IMR-90 (cell line): ENCODE measurements around the gene FAM83E. TPM values are rescaled to one million over a fixed set of nuclear protein-coding genes. Genes with fewer than 3 reads are reported as not detected.
A peak's percentile ranks its signal among the peaks of the same experiment; 100 is the strongest.

ENCODE experiments used
- ATAC-seq: fragments of 200-7000 bp; cut with Tn5 transposase; 2 replicates; pipeline ENCODE4 v1.9.1; 2020; ENCODE audit warnings: low read depth, mild to moderate bottlenecking, moderate library complexity
- BruUV-seq: library from RNA; stranded (reverse); fragments of 400-500 nt; replicated peaks from 2 replicates; lab custom pipeline; 2021; lab: Mats Ljungman, UMichigan
- CTCF ChIA-PET: fragments of 300-600 bp; formaldehyde crosslinking; extraction: SDS; loops from one replicate; lab custom pipeline; 2021; ENCODE audit warnings: antibody characterized with exemption; lab: Yijun Ruan, JAX
- POLR2A ChIA-PET: fragments of 300-600 bp; sonication (Branson Sonifier 250); formaldehyde crosslinking; loops from one replicate; lab custom pipeline; 2022; ENCODE audit warnings: antibody characterized with exemption; ENCODE audit not compliant: unreplicated experiment; lab: Charles Lee
- DNase-seq: peaks from one replicate; pipeline ENCODE4 v3.0.0; 2013
- H2AFZ ChIP-seq: replicated peaks from 2 replicates; pipeline ENCODE3; 2013; ENCODE audit warnings: low read length, mild to moderate bottlenecking; ENCODE audit not compliant: poor library complexity
- H2AK5ac ChIP-seq: 2 replicates; pipeline ENCODE4 v1.6.1; 2013; ENCODE audit warnings: low read depth, low read length, inconsistent platforms
- H2AK9ac ChIP-seq: replicated peaks from 2 replicates; pipeline ENCODE3; 2013; ENCODE audit warnings: mild to moderate bottlenecking, low read depth, low read length, moderate library complexity; ENCODE audit not compliant: poor library complexity
- H2BK120ac ChIP-seq: 2 replicates; pipeline ENCODE4 v1.6.1; 2013; ENCODE audit warnings: low read depth, low read length, inconsistent platforms
- H2BK15ac ChIP-seq: 3 replicates; pipeline ENCODE4 v1.6.1; 2013; ENCODE audit warnings: low read depth, low read length, inconsistent platforms
- H2BK20ac ChIP-seq: 2 replicates; pipeline ENCODE4 v1.6.1; 2013; ENCODE audit warnings: low read depth, mild to moderate bottlenecking, inconsistent platforms, low read length, moderate library complexity
- H2BK5ac ChIP-seq: 2 replicates; pipeline ENCODE4 v1.6.1; 2013; ENCODE audit warnings: mild to moderate bottlenecking, low read depth, low read length, inconsistent platforms; ENCODE audit not compliant: poor library complexity, severe bottlenecking
- H3K14ac ChIP-seq: replicated peaks from 2 replicates; pipeline ENCODE4 v1.6.1; 2013; ENCODE audit warnings: low read depth, low read length, inconsistent platforms
- H3K18ac ChIP-seq: 2 replicates; pipeline ENCODE4 v1.6.1; 2013; ENCODE audit warnings: low read depth, low read length, control low read depth
- H3K23ac ChIP-seq: 2 replicates; pipeline ENCODE4 v1.6.1; 2013; ENCODE audit warnings: low read depth, low read length, inconsistent platforms
- H3K27ac ChIP-seq: 2 replicates; pipeline ENCODE4 v1.5.1; 2013; ENCODE audit warnings: mild to moderate bottlenecking, control low read depth, low read length; ENCODE audit not compliant: insufficient read depth
- H3K27me3 ChIP-seq: 2 replicates; pipeline ENCODE4 v1.6.1; 2013; ENCODE audit warnings: low read length; ENCODE audit not compliant: control insufficient read depth, insufficient read depth
- H3K36me3 ChIP-seq: 2 replicates; pipeline ENCODE4 v1.6.1; 2013; ENCODE audit warnings: low read length, mixed read lengths; ENCODE audit not compliant: control insufficient read depth, insufficient read depth
- H3K4ac ChIP-seq: 2 replicates; pipeline ENCODE4 v1.6.1; 2013; ENCODE audit warnings: low read depth, low read length, inconsistent platforms
- H3K4me1 ChIP-seq: 2 replicates; pipeline ENCODE4 v1.6.1; 2013; ENCODE audit warnings: low read length, mixed read lengths; ENCODE audit not compliant: control insufficient read depth, insufficient read depth
- H3K4me2 ChIP-seq: 2 replicates; pipeline ENCODE4 v1.6.1; 2013; ENCODE audit warnings: low read depth, mild to moderate bottlenecking, control low read depth, low read length, moderate library complexity
- H3K4me3 ChIP-seq: 2 replicates; pipeline ENCODE4 v1.5.1; 2013; ENCODE audit warnings: low read depth, mild to moderate bottlenecking, control low read depth, low read length, moderate library complexity; ENCODE audit not compliant: insufficient read depth
- H3K56ac ChIP-seq: 2 replicates; pipeline ENCODE4 v1.6.1; 2013; ENCODE audit warnings: low read length, inconsistent platforms; ENCODE audit not compliant: insufficient read depth; ENCODE audit errors: extremely low read depth
- H3K79me1 ChIP-seq, 2 experiments: 2 replicates each; pipeline ENCODE4 v1.6.1; 2013; ENCODE audit warnings: low read length in 2 of 2, inconsistent platforms in 1 of 2, low read depth in 1 of 2
- H3K9ac ChIP-seq: 2 replicates; pipeline ENCODE4 v1.6.1; 2013; ENCODE audit warnings: low read depth, low read length, control low read depth
- H3K9me1 ChIP-seq: 2 replicates; pipeline ENCODE4 v1.6.1; 2013; ENCODE audit warnings: low read length, inconsistent platforms; ENCODE audit not compliant: insufficient read depth
- H3K9me3 ChIP-seq: 2 replicates; pipeline ENCODE4 v1.6.1; 2013; ENCODE audit warnings: low read length; ENCODE audit not compliant: control insufficient read depth, insufficient read depth
- H4K20me1 ChIP-seq: 2 replicates; pipeline ENCODE4 v1.6.1; 2013; ENCODE audit warnings: low read length, inconsistent platforms; ENCODE audit not compliant: insufficient read depth
- H4K5ac ChIP-seq: 2 replicates; pipeline ENCODE4 v1.6.1; 2013; ENCODE audit warnings: mild to moderate bottlenecking, low read depth, low read length, control low read depth
- H4K8ac ChIP-seq, 2 experiments: 2 replicates each; pipeline ENCODE4 v1.6.1; 2013; ENCODE audit warnings: low read depth in 2 of 2, low read length in 2 of 2, control low read depth in 1 of 2, inconsistent platforms in 1 of 2
- H4K91ac ChIP-seq: 2 replicates; pipeline ENCODE4 v1.6.1; 2013; ENCODE audit warnings: low read depth, low read length, inconsistent platforms; ENCODE audit not compliant: insufficient read depth
- BHLHE40 ChIP-seq: fragments of 150-350 bp; IDR thresholded peaks from 2 replicates; pipeline ENCODE4 v1.6.1; 2016; ENCODE audit warnings: mild to moderate bottlenecking, low read depth, low read length
- CEBPB ChIP-seq: IDR thresholded peaks from 2 replicates; pipeline ENCODE4 v1.6.1; 2012; ENCODE audit warnings: low read depth, low read length, improper control_type of control experiment
- CHD1 ChIP-seq: IDR thresholded peaks from 2 replicates; pipeline ENCODE4 v1.6.1; 2012; ENCODE audit warnings: low read depth, low read length, improper control_type of control experiment
- CTCF ChIP-seq: conservative IDR thresholded peaks from 2 replicates; pipeline ENCODE4 v1.5.1; 2012; ENCODE audit warnings: mild to moderate bottlenecking, low read depth, low read length, improper control_type of control experiment
- FOS ChIP-seq: fragments of 150-350 bp; IDR thresholded peaks from 2 replicates; pipeline ENCODE4 v1.6.1; 2016; ENCODE audit warnings: low read depth, low read length
- MAFK ChIP-seq: IDR thresholded peaks from 2 replicates; pipeline ENCODE4 v1.6.1; 2012; ENCODE audit warnings: low read depth, low read length, improper control_type of control experiment
- MAZ ChIP-seq: IDR thresholded peaks from 2 replicates; pipeline ENCODE4 v1.6.1; 2012; ENCODE audit warnings: low read depth, mild to moderate bottlenecking, low read length, improper control_type of control experiment, moderate library complexity, borderline replicate concordance
- MXI1 ChIP-seq: IDR thresholded peaks from 2 replicates; pipeline ENCODE4 v1.6.1; 2012; ENCODE audit warnings: low read depth, mild to moderate bottlenecking, low read length, moderate library complexity, borderline replicate concordance
- POLR2A ChIP-seq: IDR thresholded peaks from 2 replicates; pipeline ENCODE4 v1.6.1; 2012; ENCODE audit warnings: mild to moderate bottlenecking, low read depth, low read length
- RAD21 ChIP-seq: IDR thresholded peaks from 2 replicates; pipeline ENCODE4 v1.6.1; 2012; ENCODE audit warnings: low read length, improper control_type of control experiment
- RCOR1 ChIP-seq: IDR thresholded peaks from 2 replicates; pipeline ENCODE4 v1.6.1; 2012; ENCODE audit warnings: mild to moderate bottlenecking, low read length, improper control_type of control experiment; ENCODE audit not compliant: insufficient replicate concordance
- RFX5 ChIP-seq: IDR thresholded peaks from 2 replicates; pipeline ENCODE4 v1.8.0; 2012; ENCODE audit warnings: low read depth, mild to moderate bottlenecking, low read length, moderate library complexity
- SMC3 ChIP-seq: fragments of 150-350 bp; IDR thresholded peaks from 2 replicates; pipeline ENCODE4 v1.6.1; 2016; ENCODE audit warnings: low read depth, mild to moderate bottlenecking, antibody characterized with exemption, low read length, moderate library complexity
- WGBS, 2 experiments: methylation state at CpG; one replicate each; pipeline versions ENCODE4 v1.1.5 to v1.1.7; 2013; ENCODE audit warnings: missing lambda C conversion rate in 2 of 2; ENCODE audit not compliant: insufficient read length in 1 of 2; ENCODE audit errors: extremely low coverage in 2 of 2; 5-methylcytosine and 5-hydroxymethylcytosine counted together
- dilution Hi-C: fragments of 300-500 bp; cut with HindIII; formaldehyde crosslinking; loops from one replicate; pipeline ENCODE4 v1.14.3; 2018; ENCODE audit warnings: low sequenced_read_pairs; ENCODE audit not compliant: unreplicated experiment
- in situ Hi-C: fragments of 300-500 bp; cut with MboI; formaldehyde crosslinking; loops from 3 replicates; pipeline ENCODE4 v1.14.3; 2019; ENCODE audit warnings: low sequenced_read_pairs, inconsistent platforms, mixed read lengths
- intact Hi-C: fragments of 100-400 bp; cut with micrococcal nuclease; formaldehyde crosslinking; loops from 2 replicates; pipeline ENCODE4 v1.10.0; 2022
- polyA plus RNA-seq, 3 experiments: library from polyadenylated mRNA; depleted of rRNA; stranded (reverse); fragments of >200 nt; gene quantifications; 2 replicates each; pipeline ENCODE4 v1.2.3, GENCODE V29; 2012; ENCODE audit warnings: low replicate concordance in 1 of 3
- total RNA-seq: library from RNA; depleted of rRNA; stranded (reverse); fragments of >200 nt; gene quantifications from 2 replicates; pipeline ENCODE4 v1.2.3, GENCODE V29; 2012
- TF ChIP-seq, protein P1 (sequence below): fragments of 150-350 bp; IDR thresholded peaks from 2 replicates; pipeline ENCODE4 v1.6.1; 2016; ENCODE audit warnings: low read depth, mild to moderate bottlenecking, low read length, moderate library complexity, borderline replicate concordance

The FAM83E gene
- total and polyA plus RNA-seq, 2 of the 4 experiments (the other 2 are of a cell fraction) = 0.05 to 0.36 TPM

DNA sequence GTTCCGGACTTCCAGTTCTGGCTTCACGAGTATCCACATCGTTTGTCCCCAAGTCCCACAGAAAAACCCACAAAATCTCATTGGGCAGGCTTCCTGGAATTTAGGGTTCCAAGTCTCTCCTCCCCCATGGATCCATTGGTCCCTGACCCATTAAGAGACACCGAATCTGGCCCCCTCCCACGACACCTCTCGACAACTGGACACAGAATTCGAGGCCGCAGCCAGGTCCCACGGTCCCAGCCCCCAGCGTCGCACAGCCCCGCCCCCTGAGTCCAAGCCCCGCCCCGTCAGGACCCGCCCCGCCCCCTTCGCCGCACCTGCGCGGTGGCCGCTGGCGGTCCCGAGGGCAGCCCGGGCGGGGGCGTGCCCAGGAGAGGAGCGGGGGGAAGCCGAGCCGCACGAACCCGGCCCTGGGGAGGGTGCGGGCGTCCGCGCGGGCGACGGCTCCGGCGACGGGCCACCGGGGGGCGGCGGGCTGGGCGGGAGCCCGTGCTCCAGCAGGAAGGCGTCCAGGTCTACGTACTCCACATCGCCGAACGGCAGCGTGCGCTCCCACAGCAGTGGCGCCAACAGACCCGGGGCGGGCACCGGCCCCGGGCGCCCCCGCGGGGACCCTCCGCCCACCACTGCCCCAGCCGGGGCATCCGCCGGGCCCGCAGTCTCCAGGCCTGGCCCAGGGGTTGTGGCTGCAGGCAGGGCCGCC lies 20.5 kb upstream of the FAM83E start:
- H2BK120ac ChIP-seq = peak overlapping the region; percentile 61
- H4K20me1 ChIP-seq = peaks cover 4% of the 10 kb centered on the region; the same call in 1 of the 2 replicates
- H2AK9ac ChIP-seq = peak overlapping the region; percentile 94
- H4K91ac ChIP-seq = peak overlapping the region; percentile 94
- H3K36me3 ChIP-seq = no peaks in the 10 kb centered on the region; the same call in 1 of the 2 replicates
- in situ Hi-C loops (no loop called here), dilution Hi-C loops (no loop called here), intact Hi-C loops (no loop called here)
- peak overlapping the region; percentile 62 for H3K4me3 ChIP-seq
- peak overlapping the region; percentile 90 for H2AK5ac ChIP-seq
- H3K79me1 ChIP-seq = peaks cover 0 to 18% of the 10 kb centered on the region in 2 experiments; a peak in 3 of 4 replicates
- peak overlapping the region; percentile 91 for H3K4me2 ChIP-seq
- peak overlapping the region; percentile 6; the same call in 1 of the 2 replicates for H3K56ac ChIP-seq
- WGBS, 2 experiments = 11% methylated on average over 13 of the region's 67 CpGs; no CpG with 5 or more reads in 1 of the 2 experiments
- H3K4me1 ChIP-seq = peaks cover 39% of the 10 kb centered on the region
- H3K14ac ChIP-seq = peak overlapping the region; percentile 56; the same call in 1 of the 2 replicates
- CTCF ChIA-PET = no interaction called here
- H2BK15ac ChIP-seq = peak overlapping the region; percentile 72; the same call in 2 of the 3 replicates
- POLR2A ChIA-PET = no interaction called here
- ATAC-seq = peak; percentile 7; the same call in 1 of the 2 replicates
- H3K18ac ChIP-seq = peak overlapping the region; percentile 62
- H3K9me3 ChIP-seq = no peaks in the 10 kb centered on the region
- H3K4ac ChIP-seq = peak overlapping the region; percentile 82
- no peak for DNase-seq
- peak overlapping the region; percentile 53 for H3K27ac ChIP-seq
- peak overlapping the region; percentile 52; the same call in 1 of the 2 replicates for H3K23ac ChIP-seq
- H3K27me3 ChIP-seq = no peaks in the 10 kb centered on the region
- peak overlapping the region; percentile 92 to 99 for H4K8ac ChIP-seq
- H2BK5ac ChIP-seq = peak overlapping the region; percentile 56
- H2AFZ ChIP-seq = peak overlapping the region; percentile 91
- peak overlapping the region; percentile 84 for H4K5ac ChIP-seq
- H3K9me1 ChIP-seq = peaks cover 28% of the 10 kb centered on the region
- no TSS peak for BruUV-seq
- peak overlapping the region; percentile 50; the same call in 1 of the 2 replicates for H3K9ac ChIP-seq
- peak overlapping the region; percentile 22 for H2BK20ac ChIP-seq
- TF ChIP-seq MXI1 (no peak), FOS (no peak), BHLHE40 (no peak), MAZ (no peak; the same call in 1 of the 2 replicates), MAFK (no peak), SMC3 (no peak), CEBPB (no peak), RFX5 (no peak), RCOR1 (no peak), RAD21 (no peak), CHD1 (no peak), POLR2A (no peak), CTCF (no peak)
- TF ChIP-seq, protein P1, sequence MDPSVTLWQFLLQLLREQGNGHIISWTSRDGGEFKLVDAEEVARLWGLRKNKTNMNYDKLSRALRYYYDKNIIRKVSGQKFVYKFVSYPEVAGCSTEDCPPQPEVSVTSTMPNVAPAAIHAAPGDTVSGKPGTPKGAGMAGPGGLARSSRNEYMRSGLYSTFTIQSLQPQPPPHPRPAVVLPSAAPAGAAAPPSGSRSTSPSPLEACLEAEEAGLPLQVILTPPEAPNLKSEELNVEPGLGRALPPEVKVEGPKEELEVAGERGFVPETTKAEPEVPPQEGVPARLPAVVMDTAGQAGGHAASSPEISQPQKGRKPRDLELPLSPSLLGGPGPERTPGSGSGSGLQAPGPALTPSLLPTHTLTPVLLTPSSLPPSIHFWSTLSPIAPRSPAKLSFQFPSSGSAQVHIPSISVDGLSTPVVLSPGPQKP = no peak
